KG1 (cell line): ENCODE results near the gene FRS2.
"Not testable (repeated sequence)": the region's sequence is repeated elsewhere in the genome, so short reads cannot be mapped to it uniquely, and the experiment has no call there.

Source experiments
- DNase-seq: peaks from one replicate; lab custom pipeline; 2025; lab: John Stamatoyannopoulos, UW

FRS2 gene

GRCh38 chr12:69580074-69580473, 109.9 kb downstream of the FRS2 start:
- DNase-seq, result no peak

DNA sequence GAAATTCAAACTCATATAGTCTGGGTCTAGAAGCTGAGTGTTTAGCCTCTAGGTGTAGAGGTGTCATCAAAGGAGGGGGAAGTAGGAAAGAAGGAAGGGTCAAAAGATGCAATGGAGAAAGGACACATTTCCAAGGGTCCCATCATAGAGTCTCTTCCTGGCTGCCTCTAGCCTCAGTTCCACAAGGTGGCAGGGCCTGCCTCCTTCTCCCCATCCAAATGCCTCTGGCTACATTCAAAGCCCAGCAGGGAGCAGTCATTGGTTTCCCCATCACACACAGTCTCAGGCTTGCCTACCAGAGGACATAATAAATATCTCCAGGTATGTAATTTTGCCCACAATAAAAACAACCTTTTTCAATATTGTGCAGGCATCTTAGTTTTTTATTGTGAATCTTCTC, 113.0 kb downstream of the FRS2 start:
- DNase-seq, result no peak

DNA sequence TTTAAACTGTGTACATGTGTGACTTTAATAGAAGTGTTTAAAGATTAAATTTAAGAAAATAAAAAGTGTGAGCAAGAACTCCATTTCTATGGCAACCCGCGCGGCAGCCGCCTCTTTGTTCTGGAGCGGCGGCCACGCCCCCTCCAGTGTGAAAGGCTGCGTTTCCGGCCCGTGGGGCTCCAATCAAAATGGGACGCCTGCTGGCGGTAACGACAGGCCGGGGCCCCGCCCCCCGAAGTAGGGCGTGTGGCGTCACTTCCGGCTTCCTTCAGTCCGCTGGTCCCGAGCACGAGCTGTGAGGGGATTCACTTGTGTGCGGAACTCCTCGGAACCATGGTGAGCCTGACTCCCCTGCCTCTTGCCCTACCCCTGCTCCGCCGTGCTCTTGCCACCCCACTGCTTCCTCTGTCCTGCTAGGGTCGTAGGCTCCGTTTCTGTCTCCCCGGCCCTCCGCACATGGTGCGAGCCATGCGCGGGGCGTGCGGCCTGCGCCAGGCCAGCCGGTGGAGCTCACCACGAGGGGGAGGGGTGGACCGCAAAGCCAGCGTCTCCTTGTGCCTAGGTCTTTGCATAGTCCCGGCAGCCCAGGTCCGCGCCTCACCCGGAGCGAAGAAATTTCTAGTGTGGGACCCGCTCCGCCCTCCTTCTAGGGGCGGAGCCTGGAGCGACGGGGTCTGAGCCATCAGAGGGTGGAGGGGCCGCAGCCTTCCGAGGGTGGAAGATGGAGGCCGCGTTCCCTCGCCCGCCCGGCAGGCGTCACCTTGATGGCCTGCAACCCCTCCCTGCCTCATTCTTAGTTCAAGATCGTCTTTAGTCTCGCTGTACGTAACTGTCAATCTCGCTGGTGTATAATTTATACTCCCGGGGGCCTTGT, 115.2 kb downstream of the FRS2 start, which contains the start of gene CCT2:
CCT2 (plus strand) TSS at position 271 of the 874 bp plus-strand sequence; CDS start at position 334, 63 bp downstream.
- peak; percentile 97 for DNase-seq

DNA sequence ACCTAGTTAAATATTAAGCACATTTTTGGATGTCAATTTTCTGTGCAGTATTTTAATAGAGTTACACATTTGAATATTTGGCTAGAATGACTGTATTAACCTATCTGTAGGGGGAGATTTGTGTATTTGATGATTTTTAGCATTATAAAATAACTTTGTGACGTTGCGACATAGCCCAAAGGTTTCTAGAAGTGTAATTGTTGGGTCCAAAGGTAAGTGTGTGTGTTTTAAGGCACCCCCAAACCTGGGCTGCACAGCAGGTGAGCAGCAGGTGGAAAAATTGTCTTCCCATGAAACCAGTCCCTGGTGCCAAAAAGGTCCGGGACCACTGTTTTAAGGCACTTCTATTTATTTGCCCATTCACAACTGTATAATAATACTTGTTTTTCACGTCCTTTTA, 118.3 kb downstream of the FRS2 start:
- DNase-seq, result no peak

GRCh38 chr12:69589082-69589481, 118.9 kb downstream of the FRS2 start:
- DNase-seq, result no peak

DNA sequence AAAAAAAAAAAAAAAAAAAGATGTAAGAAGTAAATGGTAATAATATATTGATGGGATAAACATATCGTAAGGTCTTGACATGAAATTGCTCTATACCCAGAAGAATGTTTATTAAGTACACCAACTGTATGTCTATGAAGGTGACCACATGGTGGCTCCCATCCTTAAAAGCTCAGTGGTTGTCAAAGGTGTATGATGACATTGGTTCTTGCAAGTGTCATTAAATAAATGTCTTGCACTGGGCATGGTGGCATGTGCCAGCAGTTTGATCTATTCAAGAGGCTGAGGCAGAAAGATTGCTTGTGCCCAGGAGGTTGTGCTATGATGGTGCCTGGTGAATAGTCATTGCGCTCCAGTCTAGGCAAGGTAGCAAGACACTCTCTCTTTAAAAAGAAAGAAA, 125.5 kb downstream of the FRS2 start:
- no peak for DNase-seq

GRCh38 chr12:69598174-69598753, 128.1 kb downstream of the FRS2 start:
- DNase-seq, result no peak

DNA sequence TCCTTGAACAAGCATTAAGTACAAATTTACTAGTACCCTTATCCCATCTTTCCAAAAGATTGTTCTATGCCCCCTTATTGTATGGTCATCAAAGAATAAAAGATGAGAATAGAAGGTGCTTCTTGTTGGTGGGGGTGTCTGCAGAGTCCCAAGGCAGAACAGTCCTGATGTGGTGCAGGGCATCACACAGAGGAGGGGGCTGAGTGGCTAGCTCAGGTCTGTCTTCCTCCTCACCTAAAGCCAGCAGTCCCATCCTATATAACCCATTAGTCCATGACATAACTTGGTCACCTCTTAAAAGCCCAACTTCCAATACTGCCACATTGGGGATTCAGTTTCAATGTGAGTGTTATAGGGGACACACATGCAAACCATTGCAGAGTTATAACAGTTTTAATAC, 130.6 kb downstream of the FRS2 start:
- no peak for DNase-seq

DNA sequence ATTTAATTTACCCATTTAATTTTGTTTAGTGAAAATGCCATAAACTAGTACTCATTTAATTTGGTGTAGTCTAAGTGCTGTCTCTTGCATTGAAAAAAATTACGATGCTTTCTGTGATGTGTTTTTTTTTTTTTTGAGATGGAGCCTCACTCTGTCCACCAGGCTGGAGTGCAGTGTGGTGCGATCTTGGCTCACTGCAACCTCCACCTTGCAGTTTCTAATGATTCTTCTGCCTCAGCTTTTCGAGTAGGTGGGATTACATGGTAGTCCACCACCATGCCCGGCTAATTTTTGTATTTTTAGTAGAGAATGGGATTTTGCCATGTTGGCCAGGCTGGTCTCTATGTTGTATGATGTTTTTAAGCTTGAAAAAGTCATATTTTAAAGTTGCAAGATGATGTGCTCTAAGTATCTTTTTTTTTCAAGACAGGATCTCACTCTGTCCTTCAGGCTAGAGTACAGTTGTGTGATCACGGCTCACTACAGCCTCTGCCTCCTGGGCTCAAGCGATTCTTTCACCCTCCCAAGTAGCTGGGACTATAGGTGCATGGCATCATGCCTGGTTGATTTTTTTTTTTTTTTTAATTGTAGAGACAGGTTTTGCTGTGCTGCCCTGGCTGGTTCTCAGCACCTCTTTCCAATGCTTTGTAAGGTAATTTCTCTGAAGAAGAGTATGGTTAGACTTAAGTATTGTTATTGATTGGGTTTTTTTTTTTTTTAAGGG, 131.9 kb downstream of the FRS2 start:
- DNase-seq, result no peak

GRCh38 chr12:69602954-69603353, 132.8 kb downstream of the FRS2 start:
- DNase-seq, result no peak

- not testable (repeated sequence) for DNase-seq
Measured at GRCh38 chr12:69603556-69603955, 133.4 kb downstream of the FRS2 start.

DNA sequence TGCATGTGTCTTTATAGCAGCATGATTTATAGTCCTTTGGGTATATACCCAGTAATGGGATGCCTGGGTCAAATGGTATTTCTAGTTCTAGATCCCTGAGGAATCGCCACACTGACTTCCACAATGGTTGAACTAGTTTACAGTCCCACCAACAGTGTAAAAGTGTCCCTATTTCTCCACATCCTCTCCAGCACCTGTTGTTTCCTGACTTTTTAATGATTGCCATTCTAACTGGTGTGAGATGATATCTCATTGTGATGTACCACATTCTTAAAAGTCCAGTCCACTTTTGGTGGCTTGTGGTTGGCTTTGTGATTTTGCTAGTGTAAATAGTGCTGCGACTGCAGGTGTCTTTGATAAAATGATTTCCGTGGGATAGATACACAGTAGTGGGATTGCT, 134.1 kb downstream of the FRS2 start:
- DNase-seq, result not testable (repeated sequence)

- no peak for DNase-seq
Measured at GRCh38 chr12:69608114-69608513, 137.9 kb downstream of the FRS2 start.

GRCh38 chr12:69610126-69610525, 139.9 kb downstream of the FRS2 start:
- DNase-seq, result no peak

GRCh38 chr12:69610729-69611128, 140.5 kb downstream of the FRS2 start, which contains the start of gene LRRC10:
TSS of gene LRRC10 (minus strand) at chr12:69610907. CDS start at chr12:69610838, 69 bp downstream.
- no peak for DNase-seq

- no peak for DNase-seq
Measured at GRCh38 chr12:69613351-69613750, 143.2 kb downstream of the FRS2 start.

GRCh38 chr12:69616025-69616424, 145.8 kb downstream of the FRS2 start:
- DNase-seq, result no peak

- DNase-seq, result no peak
Measured at GRCh38 chr12:69619050-69619449, 148.9 kb downstream of the FRS2 start.

DNA sequence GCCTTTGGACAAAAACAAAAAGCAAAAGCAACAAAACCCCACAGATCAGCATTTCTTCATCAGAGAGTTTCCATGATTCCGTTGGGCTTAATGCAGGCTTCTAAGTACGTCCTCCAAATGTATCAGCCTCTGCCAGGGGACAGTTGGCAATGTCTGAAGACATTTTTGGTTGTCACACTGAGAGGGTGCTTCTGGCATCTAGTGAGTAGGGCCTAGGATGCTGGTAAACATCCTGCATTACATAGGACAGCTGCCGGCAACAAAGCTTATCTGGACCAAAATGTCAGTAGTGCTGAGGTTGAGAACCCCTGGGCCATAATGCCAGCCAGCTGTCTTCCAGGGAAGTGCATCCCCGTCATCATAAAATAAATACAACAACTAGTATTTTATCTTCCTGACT, 149.9 kb downstream of the FRS2 start:
- DNase-seq, result no peak

DNA sequence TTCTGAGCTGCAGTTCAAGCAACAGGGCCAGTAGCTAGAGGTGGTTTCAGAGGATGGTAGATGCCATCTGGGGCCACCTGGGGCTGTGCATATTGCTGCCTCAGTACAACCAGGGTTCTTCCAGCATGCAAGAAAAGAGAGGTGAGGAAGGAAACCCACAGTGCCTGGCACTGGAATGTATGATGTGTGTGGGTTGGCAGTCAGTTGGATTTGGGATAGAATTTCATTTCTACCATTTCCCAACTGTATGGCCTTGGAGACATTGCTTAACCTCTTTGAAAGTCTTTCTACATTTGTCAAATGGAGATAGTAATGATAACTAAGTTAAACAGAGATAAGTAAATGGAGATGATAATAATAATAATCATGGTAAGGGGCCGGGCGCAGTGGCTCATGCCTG, 150.7 kb downstream of the FRS2 start:
- DNase-seq, result no peak

GRCh38 chr12:69621551-69621950, 151.4 kb downstream of the FRS2 start:
- no peak for DNase-seq

- DNase-seq, result no peak
Measured at GRCh38 chr12:69623970-69624369, 153.8 kb downstream of the FRS2 start.

GRCh38 chr12:69627501-69627900, 157.3 kb downstream of the FRS2 start:
- DNase-seq, result no peak
